NCI-H774 (cell line): ENCODE measurements around the gene SESN1.
A peak's percentile ranks its signal among the peaks of the same experiment; 100 is the strongest.

Experiments used
- DNase-seq: peaks from one replicate; lab custom pipeline; 2025; lab: John Stamatoyannopoulos, UW

SESN1 gene

GRCh38 chr6:109060571-109060970, 34.1 kb downstream of the SESN1 start:
- DNase-seq: no peak

DNA sequence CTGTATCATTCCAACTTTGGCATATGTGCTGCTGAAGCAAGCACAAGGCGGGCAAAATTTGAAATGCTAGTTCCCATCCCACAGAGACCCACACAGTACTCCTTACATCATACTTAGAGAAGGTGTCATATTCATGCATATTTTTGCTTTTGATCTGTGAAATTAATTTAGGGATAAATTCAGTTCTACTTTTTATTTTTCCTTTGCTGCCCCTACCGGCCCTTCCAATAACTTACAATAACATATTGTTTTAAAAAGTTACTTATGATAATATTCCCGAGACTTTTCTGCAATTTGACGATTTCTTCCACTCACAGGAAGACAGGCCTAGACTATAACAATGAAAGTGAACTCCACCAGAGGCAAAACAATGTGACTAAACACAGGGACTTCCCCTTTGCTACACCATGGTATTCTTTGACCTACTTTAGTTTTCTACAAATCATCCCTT, 35.0 kb downstream of the SESN1 start:
- no peak for DNase-seq

- no peak for DNase-seq
Observed at GRCh38 chr6:109059153-109059552, 35.5 kb downstream of the SESN1 start.

- no peak for DNase-seq
Observed at GRCh38 chr6:109058620-109059019, 36.0 kb downstream of the SESN1 start.

DNA sequence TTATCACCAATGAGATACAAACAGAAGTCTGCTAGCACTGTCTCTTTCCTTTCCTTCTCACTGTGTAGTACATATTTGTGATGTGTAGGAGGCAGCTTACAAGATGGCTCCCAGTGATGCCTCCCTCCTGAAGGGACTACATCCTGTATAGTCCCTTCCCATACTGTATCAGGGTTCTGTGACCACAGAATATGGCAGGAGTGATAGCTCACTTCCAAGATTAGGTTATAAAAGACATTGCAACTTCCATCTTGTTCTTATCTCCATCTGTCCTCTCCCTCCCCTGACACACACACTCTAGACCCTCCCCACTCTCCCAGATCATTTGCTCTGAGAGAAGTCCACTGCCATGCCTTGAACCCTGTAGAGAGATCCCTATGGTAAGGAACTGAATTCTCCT, 38.0 kb downstream of the SESN1 start:
- DNase-seq: no peak

DNA sequence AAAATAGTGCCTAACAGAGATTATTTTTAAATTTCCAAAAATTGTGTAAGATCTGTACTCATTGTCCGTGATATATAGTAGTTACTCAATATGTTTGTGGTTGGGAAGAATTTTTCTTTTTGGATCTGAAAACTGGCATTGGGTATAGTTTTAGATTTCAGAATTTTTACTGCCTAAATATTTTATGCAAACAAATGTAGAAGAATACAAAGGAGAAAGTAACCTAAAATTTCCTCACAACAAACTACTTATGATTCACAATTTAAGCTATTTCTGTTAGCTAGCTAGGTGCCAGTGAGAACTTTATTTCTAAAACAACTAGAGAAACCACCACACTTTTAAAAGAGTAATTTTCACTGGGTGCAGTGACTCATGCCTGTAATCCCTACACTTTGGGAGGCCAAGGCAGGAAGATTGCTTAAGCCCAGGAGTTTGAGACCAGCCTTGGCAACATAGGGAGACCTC, 38.8 kb downstream of the SESN1 start:
- DNase-seq: no peak

- DNase-seq: no peak
Observed at GRCh38 chr6:109053336-109053735, 41.3 kb downstream of the SESN1 start.

DNA sequence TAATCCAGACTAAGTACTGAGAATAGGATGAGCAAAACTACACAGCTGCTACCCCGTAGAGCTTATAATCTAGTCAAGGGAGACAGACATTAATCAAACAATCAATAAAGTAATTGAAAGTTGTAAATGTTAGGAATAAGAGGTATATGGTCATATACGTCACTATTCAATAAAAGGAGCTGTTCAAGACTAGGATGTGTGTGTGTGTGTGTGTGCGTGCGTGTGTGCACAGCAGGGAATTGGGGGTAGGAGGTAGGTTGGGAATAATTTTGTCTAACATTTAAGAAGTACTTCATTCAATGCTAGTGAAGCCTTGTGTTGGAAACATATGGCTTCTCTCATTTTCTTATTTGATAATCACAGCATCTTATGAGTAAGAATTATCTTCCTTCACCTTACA, 41.8 kb downstream of the SESN1 start:
- no peak for DNase-seq

DNA sequence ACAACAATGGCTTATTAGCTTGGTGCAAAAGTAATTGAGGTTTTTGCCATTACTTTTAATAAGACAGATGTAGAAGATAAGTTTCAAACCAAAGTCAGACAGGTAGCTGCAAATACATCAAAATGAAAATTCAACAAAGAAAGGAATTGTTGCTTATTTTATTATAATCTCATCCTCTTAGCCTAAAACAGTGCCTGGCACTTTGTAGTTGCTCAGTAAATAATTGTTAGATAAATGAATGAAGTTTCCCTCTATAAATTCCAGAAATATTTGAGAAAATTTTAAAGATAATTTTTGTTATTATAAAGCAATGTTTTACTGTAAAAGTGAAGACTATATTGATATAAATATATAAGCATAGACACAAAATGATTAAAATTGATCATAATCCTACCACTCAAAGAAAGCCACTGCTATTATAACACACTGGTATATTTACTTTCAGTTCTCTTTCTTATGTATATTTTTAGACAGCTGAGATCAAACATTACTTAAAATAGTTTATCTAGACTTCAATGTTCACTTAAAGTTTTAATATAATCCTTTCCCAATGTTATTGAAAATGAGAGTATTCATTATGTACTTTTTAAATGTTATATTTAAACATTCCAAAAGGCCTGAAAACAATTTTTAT, 42.5 kb downstream of the SESN1 start:
- no peak for DNase-seq

DNA sequence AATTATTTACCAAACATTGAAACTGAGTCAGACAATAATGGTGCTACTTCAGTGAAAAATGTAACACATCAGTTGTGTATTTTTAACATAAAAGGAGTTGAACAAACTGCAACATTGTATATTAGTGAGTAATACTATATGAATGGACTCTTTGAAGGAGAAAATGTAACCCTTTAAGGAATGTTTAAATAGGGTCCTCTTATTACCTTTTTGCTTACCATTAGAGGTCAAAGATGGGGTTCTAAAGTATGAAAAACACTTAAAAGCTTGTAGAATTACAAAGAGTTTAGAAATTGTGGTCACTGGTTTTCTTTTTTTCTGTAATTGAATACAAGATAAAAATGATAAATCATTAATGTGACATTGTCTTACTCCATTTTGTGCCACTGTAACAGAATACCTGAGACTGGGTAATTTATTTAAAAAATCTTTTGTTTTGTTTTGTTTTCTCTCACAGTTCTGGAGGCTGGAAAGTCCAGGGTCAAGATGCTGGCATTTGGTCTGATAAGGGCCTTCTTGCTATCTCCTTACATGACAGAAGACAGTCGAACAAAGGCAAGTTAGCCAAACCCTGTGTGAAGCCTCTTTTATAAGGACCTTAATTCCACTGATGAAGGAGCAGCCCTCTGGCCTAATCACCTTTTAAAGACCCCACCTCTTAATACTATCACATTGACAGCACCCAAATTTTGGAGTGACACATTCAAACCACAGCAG, 43.2 kb downstream of the SESN1 start:
- no peak for DNase-seq

DNA sequence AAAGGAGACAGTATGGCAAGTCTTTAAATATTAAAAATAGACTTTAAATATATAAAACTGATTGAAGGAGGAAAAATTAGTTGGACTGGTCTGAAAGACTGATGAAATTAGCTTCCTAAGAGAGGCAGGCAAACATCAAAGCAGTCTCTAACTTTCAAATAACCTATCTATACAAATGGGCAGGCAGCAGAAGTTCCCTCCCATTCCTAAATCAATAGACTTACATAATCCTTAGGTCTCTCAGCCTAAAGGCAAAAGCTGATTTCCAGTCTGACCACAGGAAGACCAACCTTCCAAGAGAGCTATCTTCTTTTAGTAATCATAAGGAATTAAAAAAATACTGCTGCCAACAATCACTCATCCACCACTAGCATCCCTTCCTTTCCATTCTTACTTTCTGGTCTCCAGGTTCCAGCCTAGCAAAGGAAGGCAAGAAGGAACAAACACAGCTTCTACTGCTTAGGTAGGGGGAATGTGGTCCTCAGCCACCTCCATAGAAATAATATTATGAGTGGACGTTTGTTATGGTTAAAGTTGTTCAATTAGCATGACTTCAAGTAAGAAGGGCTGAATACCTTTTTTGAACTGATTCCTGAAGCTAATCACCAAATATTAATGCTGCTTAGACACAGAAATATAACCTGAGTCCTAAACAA, 44.1 kb downstream of the SESN1 start:
- no peak for DNase-seq

DNA sequence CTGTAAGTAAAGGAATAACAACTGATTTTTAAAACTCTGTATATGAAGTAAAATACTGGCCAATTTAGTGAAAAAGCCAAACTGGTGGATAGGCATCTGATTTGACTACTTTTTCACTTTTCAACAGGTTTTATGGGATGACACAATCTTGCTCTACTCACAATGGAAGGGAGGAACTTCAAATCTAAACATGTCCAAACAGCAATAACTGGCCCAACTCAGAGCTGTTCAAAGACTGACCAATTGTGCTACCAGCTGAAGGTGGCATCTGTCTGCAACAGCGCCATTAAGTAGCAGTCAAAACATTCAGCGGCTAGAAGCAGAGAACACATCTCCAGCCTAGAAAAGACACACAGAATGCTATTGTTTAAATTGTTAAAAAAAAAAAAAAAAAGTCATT, 44.6 kb downstream of the SESN1 start:
- DNase-seq: peak; percentile 38

- DNase-seq: no peak
Observed at GRCh38 chr6:109048670-109049415, 45.8 kb downstream of the SESN1 start.

- no peak for DNase-seq
Observed at GRCh38 chr6:109048176-109048575, 46.5 kb downstream of the SESN1 start.

DNA sequence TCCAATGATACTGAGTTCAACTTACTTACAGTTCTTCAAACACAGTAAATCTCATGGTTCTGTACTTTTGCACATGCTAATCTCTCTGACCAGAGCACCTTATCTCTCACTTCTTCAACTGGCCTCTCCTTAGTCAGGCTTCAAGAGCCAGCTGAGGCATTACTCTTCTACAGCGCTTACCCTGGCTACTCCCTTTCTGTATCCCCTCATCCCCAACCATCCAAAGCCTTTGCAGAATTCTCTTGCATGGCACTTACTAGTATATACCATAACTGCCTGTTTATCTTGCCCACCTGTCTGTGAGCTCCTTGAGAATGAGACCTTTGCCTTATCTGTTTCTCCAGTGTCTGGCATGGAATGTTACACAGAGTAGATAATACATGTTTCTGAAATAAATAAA, 49.2 kb downstream of the SESN1 start:
- no peak for DNase-seq

DNA sequence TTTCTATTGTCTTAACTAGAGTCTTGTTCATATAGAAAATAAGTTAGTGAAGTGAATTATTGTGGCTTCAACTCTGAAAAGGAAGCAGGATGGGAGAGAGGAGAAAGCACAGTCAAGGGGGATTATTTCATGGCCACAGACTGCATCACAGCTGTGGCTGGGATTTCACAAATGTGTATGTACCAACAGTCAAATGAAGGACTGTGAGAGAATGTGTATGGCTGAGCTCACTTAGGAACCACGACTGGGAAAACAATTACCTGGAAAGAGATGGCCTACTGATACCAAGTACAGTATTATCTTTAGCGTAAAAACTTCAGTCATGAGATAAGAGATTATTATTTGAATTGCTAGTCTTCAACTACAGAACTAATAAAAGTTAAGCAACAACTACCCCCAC, 54.9 kb downstream of the SESN1 start:
- DNase-seq: no peak

DNA sequence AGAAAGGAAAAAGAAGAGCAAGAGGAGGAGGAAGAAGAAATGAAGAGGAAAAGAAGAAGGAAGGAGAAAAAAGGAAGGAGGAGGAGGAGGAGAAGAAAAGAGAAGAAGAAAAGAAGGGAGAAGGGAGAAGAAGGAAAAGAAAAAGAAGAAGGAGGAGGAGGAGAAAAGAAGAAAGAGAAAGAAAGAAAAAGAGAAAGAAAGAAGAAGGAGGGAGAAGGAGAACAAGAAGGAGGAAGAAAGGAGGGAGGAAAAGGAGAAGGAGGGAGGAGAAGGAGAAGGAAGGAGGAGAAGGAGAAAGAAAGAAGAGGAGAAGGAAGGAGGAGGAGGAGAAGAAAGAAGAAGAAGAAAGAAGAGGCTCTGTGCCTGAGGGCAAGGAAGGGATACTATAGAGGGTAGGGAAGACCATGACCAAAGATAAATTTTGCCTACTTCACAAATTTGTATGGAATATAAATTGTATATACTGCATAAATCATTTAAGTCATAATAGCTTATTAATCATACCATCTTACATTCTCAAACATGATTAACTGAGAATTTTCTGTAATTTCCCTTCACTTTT, 55.7 kb downstream of the SESN1 start:
- DNase-seq: no peak

GRCh38 chr6:109036574-109037294, 57.9 kb downstream of the SESN1 start:
- no peak for DNase-seq

- DNase-seq: no peak
Observed at GRCh38 chr6:109034526-109034925, 60.1 kb downstream of the SESN1 start.

DNA sequence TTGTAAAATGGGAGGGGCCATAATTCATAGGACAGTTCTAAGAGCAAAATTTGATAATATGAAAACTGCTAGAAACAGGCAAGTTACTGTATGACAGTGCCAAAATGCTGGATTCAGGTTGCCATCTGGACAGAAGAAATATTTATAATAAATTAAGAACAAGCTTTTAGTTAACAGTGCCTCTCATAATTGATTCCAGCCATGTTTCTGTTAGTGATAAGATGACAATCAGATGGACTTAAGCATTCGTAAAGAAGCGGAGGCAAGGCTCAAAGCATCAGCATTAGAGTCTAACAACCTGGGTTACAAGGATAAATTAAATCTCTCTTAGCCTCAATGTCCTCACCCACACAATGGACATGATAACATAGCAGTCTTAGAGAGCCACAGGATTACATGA, 61.0 kb downstream of the SESN1 start:
- no peak for DNase-seq

GRCh38 chr6:109031416-109031815, 63.2 kb downstream of the SESN1 start:
- no peak for DNase-seq

GRCh38 chr6:109029313-109029712, 65.3 kb downstream of the SESN1 start:
- no peak for DNase-seq
